HepG2 (cell line): ENCODE data around the gene IFT88. TPM values are rescaled to one million over a fixed set of nuclear protein-coding genes. Genes with fewer than 3 reads are reported as not detected.

Experiments used
- AFF4 ChIP-seq: sonication (generic); formaldehyde crosslinking; IDR thresholded peaks from 2 replicates; pipeline ENCODE4 v1.4.0; 2020; ENCODE audit warnings: missing genetic modification reagents
- ASH2L ChIP-seq: fragments of 300-600, 200-600 bp; sonication (generic); IDR thresholded peaks from 2 replicates; pipeline ENCODE4 v1.7.0; 2017; ENCODE audit warnings: low read depth, mild to moderate bottlenecking, moderate library complexity, mixed read lengths, low read length; ENCODE audit not compliant: insufficient read length
- ELF1 ChIP-seq: sonication (generic); formaldehyde crosslinking; IDR thresholded peaks from 2 replicates; pipeline ENCODE4 v1.4.0; 2020; ENCODE audit warnings: missing genetic modification reagents
- LCORL ChIP-seq, 2 experiments: fragments of 450-650 bp in 1 of 2; sonication (generic) in 1 of 2; formaldehyde crosslinking in 1 of 2; IDR thresholded peaks; 2 replicates each; pipeline versions ENCODE4 v1.5.0 to v1.6.1; 2017 to 2020; ENCODE audit warnings: antibody characterized with exemption in 1 of 2, missing genetic modification reagents in 1 of 2
- NFRKB ChIP-seq: fragments of 450-650 bp; IDR thresholded peaks from 2 replicates; pipeline ENCODE4 v1.6.1; 2017
- NFYB ChIP-seq: sonication (generic); formaldehyde crosslinking; IDR thresholded peaks from 2 replicates; pipeline ENCODE4 v1.4.0; 2020; ENCODE audit warnings: missing genetic modification reagents
- SALL2 ChIP-seq: sonication (generic); formaldehyde crosslinking; IDR thresholded peaks from 2 replicates; pipeline ENCODE4 v1.8.1; 2023; ENCODE audit warnings: mild to moderate bottlenecking, missing genetic modification reagents, inconsistent platforms
- SOX6 ChIP-seq, 2 experiments: fragments of 450-650 bp in 1 of 2; sonication (generic) in 1 of 2; formaldehyde crosslinking in 1 of 2; IDR thresholded peaks; 2 replicates each; pipeline versions ENCODE4 v1.4.0 to v1.6.1; 2017 to 2020; ENCODE audit warnings: antibody characterized with exemption in 1 of 2, mild to moderate bottlenecking in 1 of 2, missing genetic modification reagents in 1 of 2
- ZEB1 ChIP-seq: IDR thresholded peaks from 2 replicates; pipeline ENCODE4 v1.6.1; 2012; ENCODE audit warnings: mild to moderate bottlenecking, low read depth, inconsistent platforms; ENCODE audit not compliant: insufficient replicate concordance
- ZNF263 ChIP-seq: sonication (generic); formaldehyde crosslinking; IDR thresholded peaks from 2 replicates; pipeline ENCODE4 v1.4.0; 2020; ENCODE audit warnings: missing genetic modification reagents
- ZNF430 ChIP-seq: sonication (generic); formaldehyde crosslinking; IDR thresholded peaks from 2 replicates; pipeline ENCODE4 v1.9.0; 2021; ENCODE audit warnings: mild to moderate bottlenecking, missing genetic modification reagents
- ZNF557 ChIP-seq: sonication (generic); formaldehyde crosslinking; IDR thresholded peaks from 2 replicates; pipeline ENCODE4 v1.4.0; 2020; ENCODE audit warnings: missing genetic modification reagents
- ZNF737 ChIP-seq: sonication (generic); formaldehyde crosslinking; IDR thresholded peaks from 2 replicates; pipeline ENCODE4 v1.5.0; 2020; ENCODE audit warnings: missing genetic modification reagents, mild to moderate bottlenecking, borderline replicate concordance
- ZNF747 ChIP-seq: sonication (generic); formaldehyde crosslinking; IDR thresholded peaks from 2 replicates; pipeline ENCODE4 v1.8.1; 2023; ENCODE audit warnings: missing genetic modification reagents, mild to moderate bottlenecking, borderline replicate concordance
- ZNF891 ChIP-seq: sonication (generic); formaldehyde crosslinking; IDR thresholded peaks from 2 replicates; pipeline ENCODE4 v1.5.0; 2020; ENCODE audit warnings: mild to moderate bottlenecking, missing genetic modification reagents
- polyA plus RNA-seq, 8 experiments: library from polyadenylated mRNA; depleted of rRNA in 3 of 8; stranded (reverse) in 7 of 8; unstranded in 1 of 8; fragments of >200 nt; fragmentation: Illumina TruSeq in 4 of 8; extraction: Trizol in 4 of 8; gene quantifications; 2 replicates each; pipeline versions ENCODE4 v1.2.1 to v1.2.3, GENCODE V29; 2011 to 2016; ENCODE audit warnings: low read depth in 4 of 8, missing spikeins in 1 of 8, mixed read lengths in 1 of 8; ENCODE audit not compliant: insufficient read depth in 1 of 8
- total RNA-seq, 5 experiments: library from RNA; depleted of rRNA; stranded (reverse); fragments of >200 nt; fragmentation: Illumina TruSeq; extraction: Trizol; gene quantifications; 2 replicates each; pipeline ENCODE4 v1.2.3, GENCODE V29; 2016; ENCODE audit warnings: low read depth in 1 of 5
- TF ChIP-seq, protein P1 (sequence below): sonication (generic); formaldehyde crosslinking; IDR thresholded peaks from 2 replicates; pipeline ENCODE4 v1.4.0; 2020; ENCODE audit warnings: missing genetic modification reagents, borderline replicate concordance
- TF ChIP-seq, protein P2 (sequence below): sonication (generic); formaldehyde crosslinking; IDR thresholded peaks from 2 replicates; pipeline ENCODE4 v1.9.0; 2021; ENCODE audit warnings: missing genetic modification reagents, borderline replicate concordance
- TF ChIP-seq, protein P3 (sequence below): sonication (generic); formaldehyde crosslinking; IDR thresholded peaks from 2 replicates; pipeline ENCODE4 v1.8.1; 2023; ENCODE audit warnings: mild to moderate bottlenecking, missing genetic modification reagents

The IFT88 gene
- total and polyA plus RNA-seq, 2 of the 13 experiments (the other 11 are each of a cell fraction or from before 2014, with no cell fraction given) = 8.4 to 19.9 TPM

- no peak for TF ChIP-seq AFF4
- TF ChIP-seq ZNF557 (CRISPR knock-in tag) = no peak
- TF ChIP-seq ZNF430 (CRISPR knock-in tag) = peak; percentile 59; the same call in 1 of the 2 replicates
- TF ChIP-seq NFYB = no peak
- peak; percentile 14; the same call in 1 of the 2 replicates for TF ChIP-seq ELF1 (CRISPR knock-in tag)
- TF ChIP-seq ZEB1 = no peak
- TF ChIP-seq ASH2L = peak; percentile 48
- no peak for TF ChIP-seq LCORL (IDR thresholded peaks at IDR 0.05)
- TF ChIP-seq LCORL (CRISPR knock-in tag; IDR thresholded peaks at IDR 0.05) = no peak; the same call in 1 of the 2 replicates
- no peak for TF ChIP-seq ZNF747
- TF ChIP-seq, protein P1, sequence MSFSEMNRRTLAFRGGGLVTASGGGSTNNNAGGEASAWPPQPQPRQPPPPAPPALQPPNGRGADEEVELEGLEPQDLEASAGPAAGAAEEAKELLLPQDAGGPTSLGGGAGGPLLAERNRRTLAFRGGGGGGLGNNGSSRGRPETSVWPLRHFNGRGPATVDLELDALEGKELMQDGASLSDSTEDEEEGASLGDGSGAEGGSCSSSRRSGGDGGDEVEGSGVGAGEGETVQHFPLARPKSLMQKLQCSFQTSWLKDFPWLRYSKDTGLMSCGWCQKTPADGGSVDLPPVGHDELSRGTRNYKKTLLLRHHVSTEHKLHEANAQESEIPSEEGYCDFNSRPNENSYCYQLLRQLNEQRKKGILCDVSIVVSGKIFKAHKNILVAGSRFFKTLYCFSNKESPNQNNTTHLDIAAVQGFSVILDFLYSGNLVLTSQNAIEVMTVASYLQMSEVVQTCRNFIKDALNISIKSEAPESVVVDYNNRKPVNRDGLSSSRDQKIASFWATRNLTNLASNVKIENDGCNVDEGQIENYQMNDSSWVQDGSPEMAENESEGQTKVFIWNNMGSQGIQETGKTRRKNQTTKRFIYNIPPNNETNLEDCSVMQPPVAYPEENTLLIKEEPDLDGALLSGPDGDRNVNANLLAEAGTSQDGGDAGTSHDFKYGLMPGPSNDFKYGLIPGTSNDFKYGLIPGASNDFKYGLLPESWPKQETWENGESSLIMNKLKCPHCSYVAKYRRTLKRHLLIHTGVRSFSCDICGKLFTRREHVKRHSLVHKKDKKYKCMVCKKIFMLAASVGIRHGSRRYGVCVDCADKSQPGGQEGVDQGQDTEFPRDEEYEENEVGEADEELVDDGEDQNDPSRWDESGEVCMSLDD (CRISPR knock-in tag) = peak; percentile 35; the same call in 1 of the 2 replicates
- TF ChIP-seq, protein P2, sequence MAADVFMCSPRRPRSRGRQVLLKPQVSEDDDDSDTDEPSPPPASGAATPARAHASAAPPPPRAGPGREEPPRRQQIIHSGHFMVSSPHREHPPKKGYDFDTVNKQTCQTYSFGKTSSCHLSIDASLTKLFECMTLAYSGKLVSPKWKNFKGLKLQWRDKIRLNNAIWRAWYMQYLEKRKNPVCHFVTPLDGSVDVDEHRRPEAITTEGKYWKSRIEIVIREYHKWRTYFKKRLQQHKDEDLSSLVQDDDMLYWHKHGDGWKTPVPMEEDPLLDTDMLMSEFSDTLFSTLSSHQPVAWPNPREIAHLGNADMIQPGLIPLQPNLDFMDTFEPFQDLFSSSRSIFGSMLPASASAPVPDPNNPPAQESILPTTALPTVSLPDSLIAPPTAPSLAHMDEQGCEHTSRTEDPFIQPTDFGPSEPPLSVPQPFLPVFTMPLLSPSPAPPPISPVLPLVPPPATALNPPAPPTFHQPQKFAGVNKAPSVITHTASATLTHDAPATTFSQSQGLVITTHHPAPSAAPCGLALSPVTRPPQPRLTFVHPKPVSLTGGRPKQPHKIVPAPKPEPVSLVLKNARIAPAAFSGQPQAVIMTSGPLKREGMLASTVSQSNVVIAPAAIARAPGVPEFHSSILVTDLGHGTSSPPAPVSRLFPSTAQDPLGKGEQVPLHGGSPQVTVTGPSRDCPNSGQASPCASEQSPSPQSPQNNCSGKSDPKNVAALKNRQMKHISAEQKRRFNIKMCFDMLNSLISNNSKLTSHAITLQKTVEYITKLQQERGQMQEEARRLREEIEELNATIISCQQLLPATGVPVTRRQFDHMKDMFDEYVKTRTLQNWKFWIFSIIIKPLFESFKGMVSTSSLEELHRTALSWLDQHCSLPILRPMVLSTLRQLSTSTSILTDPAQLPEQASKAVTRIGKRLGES (CRISPR knock-in tag) = no peak
- TF ChIP-seq SOX6 (IDR thresholded peaks at IDR 0.05) = no peak
- no peak for TF ChIP-seq SOX6 (CRISPR knock-in tag; IDR thresholded peaks at IDR 0.05)
- 0 out of 2 replicates have a peak, but pooled peaks have one; percentile 60 for TF ChIP-seq ZNF737 (CRISPR knock-in tag)
- TF ChIP-seq, protein P3, sequence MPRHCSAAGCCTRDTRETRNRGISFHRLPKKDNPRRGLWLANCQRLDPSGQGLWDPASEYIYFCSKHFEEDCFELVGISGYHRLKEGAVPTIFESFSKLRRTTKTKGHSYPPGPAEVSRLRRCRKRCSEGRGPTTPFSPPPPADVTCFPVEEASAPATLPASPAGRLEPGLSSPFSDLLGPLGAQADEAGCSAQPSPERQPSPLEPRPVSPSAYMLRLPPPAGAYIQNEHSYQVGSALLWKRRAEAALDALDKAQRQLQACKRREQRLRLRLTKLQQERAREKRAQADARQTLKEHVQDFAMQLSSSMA (CRISPR knock-in tag) = 0 out of 2 replicates have a peak, but pooled peaks have one; percentile 46
- no peak for TF ChIP-seq ZNF263 (CRISPR knock-in tag)
- peak; percentile 70 for TF ChIP-seq ZNF891 (CRISPR knock-in tag)
- no peak for TF ChIP-seq NFRKB
- TF ChIP-seq SALL2 (CRISPR knock-in tag) = 0 out of 2 replicates have a peak, but pooled peaks have one; percentile 63
These were observed 136.2 kb downstream of the IFT88 start, which contains the start of gene IL17D (continued) for GRCh38 chr13:20702915-20703779.
